ENCODE results near the gene LHFPL3. TPM values are rescaled to one million over a fixed set of nuclear protein-coding genes. Genes with fewer than 3 reads are reported as not detected.

LHFPL3 gene
- total RNA-seq, 1 donor from 2014 or later, result 0.30 TPM

DNA sequence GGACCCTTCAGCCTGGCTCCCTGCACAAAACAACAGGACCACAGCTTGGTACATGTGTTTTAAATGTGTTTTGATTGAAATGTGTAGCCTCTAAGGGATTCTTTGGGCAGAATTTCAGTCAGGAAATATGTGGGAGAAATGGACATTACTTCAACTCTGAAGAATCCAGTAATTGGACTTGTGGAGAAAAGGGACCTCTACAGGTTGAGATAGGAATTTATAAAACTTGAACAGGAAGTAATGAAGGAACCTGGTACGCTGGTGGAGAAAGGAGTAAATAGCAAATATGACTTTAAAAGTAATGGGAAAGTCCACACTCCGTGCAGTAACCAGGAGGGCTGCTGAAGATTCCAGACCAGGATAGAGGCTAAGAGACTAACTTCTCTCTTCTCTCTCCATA, 220.5 kb downstream of the LHFPL3 start:
- Histone ChIP-seq H3K4me3 (no peak overlapping the region), H3F3A (ENCODE audit: low read depth) (no peaks in the 10 kb centered on the region), H3K27me3 (no peaks in the 10 kb centered on the region), H3K4me1 (no peaks in the 10 kb centered on the region), H4K20me1 (ENCODE audit: low read depth) (no peaks in the 10 kb centered on the region), H2AFZ (replicated peaks) (no peak overlapping the region), H3K9me3 (ENCODE audit: low read depth) (no peaks in the 10 kb centered on the region), H3K9ac (no peak overlapping the region), H3K4me2 (no peak overlapping the region), H3K27ac (no peak overlapping the region), H3K36me3 (no peaks in the 10 kb centered on the region), H3K79me2 (ENCODE audit: low read depth) (no peaks in the 10 kb centered on the region)
- no peak for DNase-seq (ENCODE audit: low spot score)
- Mint-ChIP-seq H3K4me1 (no peaks in the 10 kb centered on the region), H3K4me3 (no peak overlapping the region), H3K36me3 (no peaks in the 10 kb centered on the region), H3K9me3 (no peaks in the 10 kb centered on the region), H3K27ac (no peak overlapping the region), H3K27me3 (ENCODE audit: insufficient read depth, low read depth) (peaks cover 2% of the 10 kb centered on the region)
- TF ChIP-seq EZH2phosphoT487 (IDR thresholded peaks at IDR 0.05), result no peak
- TF ChIP-seq, protein P1, sequence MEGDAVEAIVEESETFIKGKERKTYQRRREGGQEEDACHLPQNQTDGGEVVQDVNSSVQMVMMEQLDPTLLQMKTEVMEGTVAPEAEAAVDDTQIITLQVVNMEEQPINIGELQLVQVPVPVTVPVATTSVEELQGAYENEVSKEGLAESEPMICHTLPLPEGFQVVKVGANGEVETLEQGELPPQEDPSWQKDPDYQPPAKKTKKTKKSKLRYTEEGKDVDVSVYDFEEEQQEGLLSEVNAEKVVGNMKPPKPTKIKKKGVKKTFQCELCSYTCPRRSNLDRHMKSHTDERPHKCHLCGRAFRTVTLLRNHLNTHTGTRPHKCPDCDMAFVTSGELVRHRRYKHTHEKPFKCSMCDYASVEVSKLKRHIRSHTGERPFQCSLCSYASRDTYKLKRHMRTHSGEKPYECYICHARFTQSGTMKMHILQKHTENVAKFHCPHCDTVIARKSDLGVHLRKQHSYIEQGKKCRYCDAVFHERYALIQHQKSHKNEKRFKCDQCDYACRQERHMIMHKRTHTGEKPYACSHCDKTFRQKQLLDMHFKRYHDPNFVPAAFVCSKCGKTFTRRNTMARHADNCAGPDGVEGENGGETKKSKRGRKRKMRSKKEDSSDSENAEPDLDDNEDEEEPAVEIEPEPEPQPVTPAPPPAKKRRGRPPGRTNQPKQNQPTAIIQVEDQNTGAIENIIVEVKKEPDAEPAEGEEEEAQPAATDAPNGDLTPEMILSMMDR (IDR thresholded peaks at IDR 0.05), result peak; percentile 17

DNA sequence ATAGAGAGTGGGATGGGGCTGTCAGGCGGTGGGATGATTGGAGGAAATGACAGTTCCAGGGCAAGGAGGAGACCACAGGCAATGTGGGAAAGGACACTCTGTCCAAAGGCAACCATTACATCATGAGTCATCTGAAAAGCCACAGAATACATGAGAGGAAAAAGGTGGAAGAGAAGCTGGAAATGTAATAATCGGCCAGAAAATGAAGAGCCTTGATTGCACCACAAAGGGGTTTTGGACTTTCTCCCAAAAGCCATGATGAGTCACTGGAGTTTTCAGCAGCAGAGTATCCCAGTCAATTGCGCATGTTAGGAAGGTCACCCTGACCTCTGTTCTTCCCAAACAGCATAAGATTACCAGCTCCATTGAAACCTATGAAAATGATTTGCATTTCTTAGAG, 222.0 kb downstream of the LHFPL3 start:
- H3K4me3 ChIP-seq, result no peak overlapping the region
- no peaks in the 10 kb centered on the region for H3K4me1 ChIP-seq
- peaks cover 2% of the 10 kb centered on the region for H3K27me3 Mint-ChIP-seq (ENCODE audit: insufficient read depth, low read depth)
- H3K36me3 Mint-ChIP-seq, result no peaks in the 10 kb centered on the region
- no peak overlapping the region for H3K9ac ChIP-seq
- H3K27me3 ChIP-seq, result no peaks in the 10 kb centered on the region
- H3K9me3 Mint-ChIP-seq, result peaks cover 2% of the 10 kb centered on the region
- no peaks in the 10 kb centered on the region for H3K9me3 ChIP-seq (ENCODE audit: low read depth)
- no peak overlapping the region for H3K4me3 Mint-ChIP-seq
- no peak overlapping the region for H2AFZ ChIP-seq (replicated peaks)
- no peak overlapping the region for H3K27ac ChIP-seq
- no peak overlapping the region for H3K4me2 ChIP-seq
- DNase-seq (ENCODE audit: low spot score), result no peak
- no peaks in the 10 kb centered on the region for H3K79me2 ChIP-seq (ENCODE audit: low read depth)
- no peaks in the 10 kb centered on the region for H3K36me3 ChIP-seq
- no peak for TF ChIP-seq EZH2phosphoT487 (IDR thresholded peaks at IDR 0.05)
- TF ChIP-seq, protein P1 (IDR thresholded peaks at IDR 0.05), result no peak
- no peak for TF ChIP-seq EZH2 (IDR thresholded peaks at IDR 0.05)
- H3F3A ChIP-seq (ENCODE audit: low read depth), result no peaks in the 10 kb centered on the region
- H3K27ac Mint-ChIP-seq, result no peak overlapping the region
- no peaks in the 10 kb centered on the region for H4K20me1 ChIP-seq (ENCODE audit: low read depth)
- H3K4me1 Mint-ChIP-seq, result no peaks in the 10 kb centered on the region

GRCh38 chr7:104551226-104551625, 222.8 kb downstream of the LHFPL3 start:
- TF ChIP-seq EZH2phosphoT487 (IDR thresholded peaks at IDR 0.05) (no peak), EZH2 (IDR thresholded peaks at IDR 0.05) (no peak)
- TF ChIP-seq, protein P1 (IDR thresholded peaks at IDR 0.05), result no peak
- H3K27ac Mint-ChIP-seq, result no peak overlapping the region
- Histone ChIP-seq H3F3A (ENCODE audit: low read depth) (no peaks in the 10 kb centered on the region), H3K9ac (no peak overlapping the region), H3K4me1 (no peaks in the 10 kb centered on the region), H2AFZ (replicated peaks) (no peak overlapping the region), H3K4me2 (no peak overlapping the region), H3K27ac (no peak overlapping the region), H3K79me2 (ENCODE audit: low read depth) (no peaks in the 10 kb centered on the region), H4K20me1 (ENCODE audit: low read depth) (no peaks in the 10 kb centered on the region), H3K27me3 (no peaks in the 10 kb centered on the region), H3K36me3 (no peaks in the 10 kb centered on the region), H3K4me3 (no peak overlapping the region), H3K9me3 (ENCODE audit: low read depth) (no peaks in the 10 kb centered on the region)
- no peaks in the 10 kb centered on the region for H3K4me1 Mint-ChIP-seq
- H3K36me3 Mint-ChIP-seq, result no peaks in the 10 kb centered on the region
- no peak overlapping the region for H3K4me3 Mint-ChIP-seq
- H3K9me3 Mint-ChIP-seq, result peaks cover 2% of the 10 kb centered on the region
- H3K27me3 Mint-ChIP-seq (ENCODE audit: insufficient read depth, low read depth), result peaks cover 2% of the 10 kb centered on the region
- DNase-seq (ENCODE audit: low spot score), result no peak
